Left kidney (tissue), 2 donors: ENCODE results near the gene MAN2A2. TPM values are rescaled to one million over a fixed set of nuclear protein-coding genes. Genes with fewer than 3 reads are reported as not detected.
"Not testable (repeated sequence)": the region's sequence is repeated elsewhere in the genome, so short reads cannot be mapped to it uniquely, and the experiment has no call there.

Experiments used
- DNase-seq: peaks from one replicate; pipeline ENCODE4 v3.0.0-alpha.2; 2013
- polyA plus RNA-seq: library from polyadenylated mRNA; unstranded; fragments of 120-200 nt; gene quantifications from one replicate; pipeline ENCODE4 v1.2.1, GENCODE V29; 2013; ENCODE audit not compliant: insufficient read length

Gene MAN2A2
- polyA plus RNA-seq, 1 donor = 52.7 TPM

DNA sequence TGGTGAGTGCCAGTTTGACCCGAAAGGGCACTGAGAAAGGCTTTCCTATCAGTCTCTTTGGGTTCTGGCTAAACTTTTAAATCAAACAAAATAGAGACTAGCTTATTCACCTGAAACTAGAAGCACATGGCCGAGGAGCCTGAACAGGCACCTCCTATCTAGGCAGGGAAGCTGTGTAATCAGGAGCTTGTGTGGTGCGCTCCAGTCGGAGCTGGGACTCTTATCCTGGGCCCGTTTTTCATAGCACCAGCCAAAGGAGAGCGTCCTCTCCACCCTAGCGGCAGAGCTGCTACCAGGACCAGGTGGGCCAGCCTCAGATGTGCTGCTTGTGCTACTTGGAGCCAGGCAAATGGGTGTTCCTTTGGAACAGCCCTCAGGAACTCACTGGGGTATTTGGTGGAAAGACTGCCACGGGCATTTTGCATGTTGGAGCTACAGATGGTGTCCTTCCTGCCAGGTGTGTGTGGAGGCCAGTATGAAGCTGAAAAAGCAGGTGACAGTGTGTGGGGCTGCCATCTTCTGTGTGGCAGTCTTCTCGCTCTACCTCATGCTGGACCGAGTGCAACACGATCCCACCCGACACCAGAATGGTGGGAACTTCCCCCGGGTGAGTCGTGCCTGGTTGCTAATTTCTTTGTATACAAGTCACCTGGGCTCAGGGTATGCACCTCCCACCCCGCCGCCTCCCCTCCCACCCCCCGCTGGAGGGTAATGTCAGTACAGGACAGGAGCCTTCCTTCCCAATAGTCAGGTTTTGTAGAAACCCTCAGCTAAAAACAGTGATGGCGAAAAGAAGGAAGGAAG is 833 bp downstream of the MAN2A2 start:
- DNase-seq = no peak

- DNase-seq = no peak
These were observed 1.6 kb downstream of the MAN2A2 start for GRCh38 chr15:90904746-90905145.

DNA sequence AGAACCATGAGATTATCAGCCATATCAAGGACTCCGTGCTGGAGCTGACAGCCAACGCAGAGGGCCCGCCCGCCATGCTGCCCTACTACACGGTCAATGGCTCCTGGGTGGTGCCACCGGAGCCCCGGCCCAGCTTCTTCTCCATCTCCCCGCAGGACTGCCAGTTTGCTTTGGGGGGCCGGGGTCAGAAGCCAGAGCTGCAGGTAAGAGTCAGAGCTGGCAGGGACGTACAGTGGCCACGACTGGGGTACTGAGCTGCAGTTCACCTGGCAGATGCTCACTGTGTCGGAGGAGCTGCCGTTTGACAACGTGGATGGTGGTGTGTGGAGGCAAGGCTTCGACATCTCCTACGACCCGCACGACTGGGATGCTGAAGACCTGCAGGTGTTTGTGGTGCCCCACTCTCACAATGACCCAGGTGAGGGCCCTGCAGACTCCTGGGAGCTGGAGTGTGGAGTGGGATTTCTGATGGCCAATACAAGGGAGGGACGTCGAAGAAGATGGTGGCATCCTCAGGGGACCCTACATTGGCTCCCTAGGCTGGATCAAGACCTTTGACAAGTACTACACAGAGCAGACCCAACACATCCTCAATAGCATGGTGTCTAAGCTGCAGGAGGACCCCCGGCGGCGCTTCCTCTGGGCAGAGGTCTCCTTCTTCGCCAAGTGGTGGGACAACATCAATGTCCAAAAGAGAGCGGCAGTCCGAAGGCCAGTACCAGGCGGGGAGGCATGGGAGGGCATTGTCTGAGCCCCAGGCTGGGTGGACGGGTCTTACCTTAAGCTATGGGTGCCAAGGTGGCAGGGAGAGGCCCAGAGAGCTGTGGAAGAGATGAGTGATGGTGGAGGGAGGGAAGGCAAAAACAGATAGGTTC is 2.4 kb downstream of the MAN2A2 start:
- no peak for DNase-seq

DNA sequence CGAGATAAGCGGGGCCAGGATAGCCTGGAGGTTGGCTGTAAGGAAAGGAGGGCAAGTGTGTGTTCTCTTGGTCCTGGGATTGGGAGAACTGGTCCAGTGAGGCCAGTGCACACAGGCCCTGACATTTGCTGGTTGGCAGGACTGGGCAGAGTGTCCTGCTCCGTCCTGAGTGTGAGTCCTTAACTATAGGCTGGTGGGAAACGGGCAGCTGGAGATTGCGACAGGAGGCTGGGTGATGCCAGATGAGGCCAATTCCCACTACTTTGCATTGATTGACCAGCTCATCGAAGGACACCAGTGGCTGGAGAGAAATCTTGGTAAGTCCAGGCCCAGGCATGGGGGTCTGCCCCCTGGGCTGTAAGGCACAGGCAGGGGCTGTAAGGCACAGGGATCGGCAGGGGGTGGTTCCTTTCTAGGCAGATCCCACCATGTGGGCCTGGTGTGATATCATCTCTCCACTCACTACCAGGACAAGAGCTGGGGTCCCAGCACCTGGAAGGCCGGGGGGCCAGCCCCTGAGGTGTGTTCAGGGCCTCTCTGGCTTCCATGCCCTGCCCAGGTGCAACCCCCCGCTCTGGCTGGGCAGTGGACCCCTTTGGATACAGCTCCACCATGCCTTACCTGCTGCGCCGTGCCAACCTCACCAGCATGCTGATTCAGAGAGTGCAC is 3.2 kb downstream of the MAN2A2 start:
- no peak for DNase-seq

DNA sequence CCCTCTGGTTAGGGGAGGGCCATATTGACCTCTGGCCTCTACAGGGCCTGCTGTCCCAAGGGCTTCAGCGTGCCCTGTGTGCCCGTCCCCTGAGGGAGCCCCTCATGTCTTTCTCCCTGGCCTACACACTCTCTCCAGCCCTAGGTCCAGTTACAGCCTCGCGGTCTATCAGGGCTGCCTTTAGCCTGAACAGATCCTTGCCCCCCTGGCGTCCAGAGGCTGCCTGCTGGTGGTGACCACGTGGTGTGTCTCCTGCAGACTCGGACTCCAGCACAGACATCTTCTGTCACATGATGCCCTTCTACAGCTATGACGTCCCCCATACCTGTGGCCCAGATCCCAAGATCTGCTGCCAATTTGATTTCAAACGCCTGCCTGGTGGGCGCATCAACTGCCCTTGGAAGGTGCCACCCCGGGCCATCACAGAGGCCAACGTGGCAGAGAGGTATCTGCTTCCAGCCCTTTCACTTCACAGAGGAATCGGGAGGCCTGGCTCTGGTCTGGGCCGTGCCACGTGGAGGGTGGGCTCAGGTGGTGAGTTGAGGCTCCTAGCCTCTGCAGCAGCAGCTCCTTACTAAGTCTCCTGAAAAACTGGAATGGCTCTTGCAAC is 4.1 kb downstream of the MAN2A2 start:
- DNase-seq = no peak

- no peak for DNase-seq
These were observed 4.9 kb downstream of the MAN2A2 start for GRCh38 chr15:90907838-90908507.

- not testable (repeated sequence) for DNase-seq
These were observed 6.3 kb downstream of the MAN2A2 start for GRCh38 chr15:90909449-90909848.

GRCh38 chr15:90909976-90910375 is 6.9 kb downstream of the MAN2A2 start:
- no peak for DNase-seq

GRCh38 chr15:90910441-90911301 is 7.6 kb downstream of the MAN2A2 start:
- no peak for DNase-seq

DNA sequence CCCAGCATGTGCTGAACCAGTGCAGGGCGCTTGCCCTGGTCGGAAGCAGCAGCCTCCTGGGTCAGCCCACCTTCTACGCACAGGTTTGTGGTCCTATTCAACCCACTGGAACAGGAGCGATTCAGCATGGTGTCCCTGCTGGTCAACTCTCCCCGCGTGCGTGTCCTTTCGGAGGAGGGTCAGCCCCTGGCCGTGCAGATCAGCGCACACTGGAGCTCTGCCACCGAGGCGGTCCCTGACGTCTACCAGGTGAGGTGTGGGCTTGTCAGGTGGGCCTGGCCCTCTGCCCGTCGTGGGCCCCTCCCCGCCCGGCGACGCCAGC is 8.2 kb downstream of the MAN2A2 start:
- no peak for DNase-seq

DNA sequence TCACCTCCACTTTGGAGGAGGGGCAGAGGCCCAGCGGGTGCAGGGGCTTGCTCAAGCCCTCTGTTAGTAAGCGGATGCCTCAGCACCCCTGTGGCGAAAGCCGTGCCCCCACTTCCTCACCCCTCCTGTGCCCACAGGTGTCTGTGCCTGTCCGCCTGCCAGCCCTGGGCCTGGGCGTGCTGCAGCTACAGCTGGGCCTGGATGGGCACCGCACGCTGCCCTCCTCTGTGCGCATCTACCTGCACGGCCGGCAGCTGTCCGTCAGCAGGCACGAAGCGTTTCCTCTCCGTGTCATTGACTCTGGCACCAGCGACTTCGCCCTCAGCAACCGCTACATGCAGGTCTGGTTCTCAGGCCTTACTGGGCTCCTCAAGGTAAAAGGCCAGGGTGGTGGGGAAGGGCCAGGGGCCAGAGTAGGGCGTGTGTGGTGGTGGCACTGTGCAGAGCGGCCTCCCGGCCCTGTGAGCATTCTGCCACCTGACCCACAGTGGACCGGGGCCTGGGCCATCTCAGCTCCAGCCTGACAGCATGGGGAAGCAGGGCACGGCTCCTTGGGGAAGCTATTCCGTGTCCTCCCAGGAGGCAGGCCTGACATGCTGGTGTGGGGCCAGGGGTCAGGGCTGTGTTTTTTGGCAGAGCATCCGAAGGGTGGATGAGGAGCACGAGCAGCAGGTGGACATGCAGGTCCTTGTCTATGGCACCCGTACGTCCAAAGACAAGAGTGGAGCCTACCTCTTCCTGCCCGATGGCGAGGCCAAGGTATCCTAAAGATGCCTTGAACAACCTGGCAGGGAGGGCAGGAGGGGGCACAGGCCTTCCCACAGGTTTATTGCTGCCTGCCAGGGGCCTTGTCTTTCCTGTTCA is 9.0 kb downstream of the MAN2A2 start:
- DNase-seq = no peak

GRCh38 chr15:90912770-90913075 is 9.6 kb downstream of the MAN2A2 start:
- no peak for DNase-seq

DNA sequence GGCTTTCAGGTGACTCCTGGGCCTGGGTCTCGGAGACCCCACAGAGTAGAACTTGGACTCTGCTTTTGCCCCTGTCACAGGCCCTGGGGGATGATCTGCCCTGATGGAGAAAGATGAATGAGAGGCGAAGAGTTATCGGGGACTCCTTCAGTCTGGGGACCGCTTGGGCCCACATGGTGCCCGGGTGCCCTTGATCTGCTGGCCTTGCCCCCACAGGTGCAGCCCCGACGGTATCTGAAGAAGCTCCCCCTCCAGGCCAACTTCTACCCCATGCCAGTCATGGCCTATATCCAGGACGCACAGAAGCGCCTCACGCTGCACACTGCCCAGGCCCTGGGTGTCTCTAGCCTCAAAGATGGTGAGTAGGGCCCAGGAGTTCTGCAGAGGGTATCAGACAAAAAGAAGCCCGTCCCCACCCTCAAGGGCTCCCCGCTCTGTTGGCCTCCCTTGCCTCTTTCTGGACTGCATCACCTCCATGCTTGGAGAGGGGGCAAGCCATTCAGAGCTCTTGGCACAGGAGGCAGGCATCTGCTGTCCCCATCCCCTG is 10.4 kb downstream of the MAN2A2 start:
- DNase-seq = no peak

DNA sequence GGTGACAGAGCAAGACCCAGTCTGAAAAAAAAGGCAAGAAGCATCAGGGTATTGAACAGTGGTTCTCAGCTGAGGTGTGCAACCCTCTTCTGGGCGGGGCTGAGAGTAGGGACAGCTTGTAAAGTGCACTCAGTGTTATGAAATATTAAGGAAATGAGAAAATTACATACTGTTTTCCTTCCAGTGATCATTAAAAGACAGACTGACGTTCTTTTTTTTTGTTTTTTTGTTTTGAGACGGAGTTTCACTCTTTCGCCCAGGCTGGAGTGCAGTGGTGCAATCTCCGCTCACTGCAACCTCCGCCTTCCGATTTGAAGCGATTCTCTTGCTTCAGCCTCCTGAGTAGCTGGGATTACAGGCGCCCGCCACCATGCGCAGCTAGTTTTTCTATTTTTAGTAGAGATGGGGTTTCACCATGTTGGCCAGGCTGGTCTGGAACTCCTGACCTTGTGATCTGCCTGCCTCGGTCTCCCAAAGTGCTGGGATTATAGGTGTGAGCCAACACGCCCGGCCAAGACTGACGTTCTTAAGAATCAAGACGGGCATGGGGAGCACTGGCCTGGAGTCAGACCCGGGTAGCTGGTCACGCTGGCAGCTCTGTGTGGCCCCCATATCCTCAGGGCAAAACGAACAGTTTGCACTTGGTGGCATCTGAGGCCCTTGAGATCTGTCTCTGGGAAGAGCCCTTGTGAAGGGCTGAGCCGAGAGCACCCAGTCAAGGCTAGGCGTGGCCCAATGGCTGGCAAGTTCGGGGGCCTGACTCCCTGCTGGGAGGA is 11.4 kb downstream of the MAN2A2 start:
- no peak for DNase-seq

DNA sequence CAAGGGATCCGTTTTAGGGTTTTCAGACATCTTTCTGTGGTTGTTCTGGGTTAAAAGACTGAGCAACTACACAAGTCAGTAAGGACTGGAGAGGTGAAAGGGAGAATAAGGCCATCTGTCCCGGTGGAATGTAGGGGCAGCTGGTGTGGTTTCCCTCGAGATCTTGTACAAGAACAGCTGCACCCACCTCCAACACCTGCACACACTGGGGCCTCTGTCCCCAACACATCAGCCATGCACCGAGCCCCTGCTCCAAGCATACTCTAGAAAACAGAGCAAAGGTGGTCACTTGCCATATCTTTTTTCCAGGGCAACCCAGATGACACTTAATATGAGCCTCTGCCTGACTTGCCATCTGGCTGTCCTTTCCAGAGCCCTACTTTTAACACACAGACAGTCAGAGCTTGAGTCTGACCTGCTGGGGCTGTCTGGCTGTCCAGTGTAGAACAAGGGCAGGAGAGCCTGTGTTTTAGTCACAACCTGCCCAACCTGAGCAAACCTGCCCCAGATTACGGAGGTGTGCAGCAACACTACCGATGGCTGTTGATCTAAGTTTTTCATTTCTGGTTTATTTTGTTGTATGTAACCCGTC is 12.2 kb downstream of the MAN2A2 start:
- no peak for DNase-seq

- DNase-seq = no peak
These were observed 12.8 kb downstream of the MAN2A2 start for GRCh38 chr15:90915808-90916440.

DNA sequence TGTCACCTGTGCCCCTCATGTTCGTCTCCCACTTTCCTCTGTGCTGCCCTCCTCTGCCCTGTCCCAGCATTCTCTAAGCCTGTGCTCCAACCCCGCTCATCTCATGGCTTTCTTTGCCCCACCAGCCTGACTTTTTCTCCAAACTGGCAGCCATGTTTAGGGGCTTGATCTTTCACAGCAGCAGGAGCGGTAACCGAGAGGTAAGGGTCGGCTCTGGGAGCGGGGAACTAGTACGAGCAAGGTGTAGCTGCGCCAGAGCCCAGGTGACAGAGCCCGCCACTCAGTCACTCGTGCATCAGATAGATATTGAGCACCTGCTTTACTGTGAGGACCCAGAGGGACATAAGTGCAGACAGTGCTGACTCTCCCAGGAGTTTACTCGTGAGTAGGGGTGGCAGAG is 13.4 kb downstream of the MAN2A2 start:
- DNase-seq = no peak

DNA sequence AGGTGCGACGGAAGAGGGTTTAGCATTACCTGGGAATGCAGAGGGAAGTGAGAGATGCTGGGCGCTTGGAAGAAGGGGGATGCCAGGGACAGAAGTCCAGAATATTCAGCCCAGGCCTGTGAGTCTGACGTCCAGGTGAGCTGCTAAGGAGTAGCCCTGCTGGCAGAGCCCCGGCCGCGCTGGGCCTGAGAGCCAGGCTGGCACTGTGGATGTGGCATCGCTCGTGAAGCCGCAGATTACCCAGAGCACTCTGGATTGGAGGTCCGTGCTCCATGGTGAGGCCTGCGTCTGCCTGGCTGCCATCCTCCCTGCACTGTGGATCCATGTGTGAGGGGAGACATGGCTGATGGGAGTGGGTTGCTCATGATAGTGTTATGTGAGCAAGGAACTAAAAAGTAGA is 14.5 kb downstream of the MAN2A2 start:
- DNase-seq = no peak
